H1 (cell line): ENCODE measurements around the gene TIMM8B. TPM values are rescaled to one million over a fixed set of nuclear protein-coding genes. Genes with fewer than 3 reads are reported as not detected.

Experiments used
- CTCF ChIA-PET: fragments of 300-600 bp; sonication (Branson Sonifier 250); formaldehyde crosslinking; loops from one replicate; lab custom pipeline; 2021; ENCODE audit not compliant: partially characterized antibody; lab: Charles Lee
- POLR2A ChIA-PET: fragments of 300-600 bp; sonication (Branson Sonifier 250); formaldehyde crosslinking; loops from one replicate; lab custom pipeline; 2021; ENCODE audit warnings: inconsistent platforms; ENCODE audit not compliant: partially characterized antibody; lab: Charles Lee
- DNase-seq, 2 experiments: peaks; one replicate each; pipeline versions ENCODE4 v3.0.0 to v3.0.0-alpha.2; 2010 to 2022; ENCODE audit warnings: low spot score in 2 of 2, low read depth in 1 of 2, mixed read lengths in 1 of 2
- FAIRE-seq: peaks from 2 replicates; lab custom pipeline; 2011; peaks lifted over from hg19 to GRCh38; lab: Jason Lieb, UNC
- H2AFZ ChIP-seq: 2 replicates; pipeline ENCODE4 v1.8.1; 2012; ENCODE audit warnings: low read length, inconsistent platforms
- H2AK5ac ChIP-seq: 2 replicates; pipeline ENCODE4 v1.6.1; 2013; ENCODE audit warnings: low read depth, low read length
- H2BK120ac ChIP-seq: replicated peaks from 2 replicates; pipeline ENCODE3; 2013; ENCODE audit warnings: low read depth, low read length, inconsistent platforms
- H2BK12ac ChIP-seq: 2 replicates; pipeline ENCODE4 v1.6.1; 2013; ENCODE audit warnings: low read depth, low read length
- H2BK15ac ChIP-seq: 2 replicates; pipeline ENCODE4 v1.6.1; 2013; ENCODE audit warnings: low read length
- H2BK20ac ChIP-seq: 2 replicates; pipeline ENCODE4 v1.6.1; 2013; ENCODE audit warnings: low read length
- H2BK5ac ChIP-seq: 2 replicates; pipeline ENCODE4 v1.6.1; 2013; ENCODE audit warnings: low read depth, low read length
- H3K14ac ChIP-seq: 2 replicates; pipeline ENCODE4 v1.6.1; 2013; ENCODE audit warnings: inconsistent platforms; ENCODE audit not compliant: insufficient read length
- H3K18ac ChIP-seq: 2 replicates; pipeline ENCODE4 v1.6.1; 2013; ENCODE audit warnings: low read length; ENCODE audit errors: extremely low read depth
- H3K23ac ChIP-seq: 2 replicates; pipeline ENCODE4 v1.6.1; 2013; ENCODE audit warnings: inconsistent platforms; ENCODE audit not compliant: insufficient read length
- H3K23me2 ChIP-seq: 2 replicates; pipeline ENCODE4 v1.6.1; 2013; ENCODE audit warnings: low read depth, low read length
- H3K27ac ChIP-seq: 2 replicates; pipeline ENCODE4 v1.6.1; 2011; ENCODE audit warnings: low read depth, low read length, inconsistent platforms
- H3K27me3 ChIP-seq, 4 experiments: replicated peaks in 1 of 4; 1 replicate in 1 of 4; 2 replicates in 3 of 4; pipeline versions ENCODE4 v1.6.1 to v1.8.1; 2011 to 2013; ENCODE audit warnings: low read length in 3 of 4, mild to moderate bottlenecking in 3 of 4, inconsistent platforms in 2 of 4, mixed read lengths in 2 of 4, moderate library complexity in 1 of 4; ENCODE audit not compliant: control insufficient read depth in 3 of 4, insufficient read depth in 3 of 4; ENCODE audit errors: extremely low read depth in 1 of 4
- H3K36me3 ChIP-seq, 4 experiments: 2 replicates each; pipeline versions ENCODE4 v1.6.1 to v1.8.1; 2011 to 2013; ENCODE audit warnings: mild to moderate bottlenecking in 4 of 4, low read length in 3 of 4, moderate library complexity in 2 of 4, control low read depth in 1 of 4, inconsistent platforms in 1 of 4; ENCODE audit not compliant: insufficient read depth in 4 of 4, control insufficient read depth in 2 of 4
- H3K4ac ChIP-seq: replicated peaks from 2 replicates; pipeline ENCODE3; 2013; ENCODE audit warnings: low read length, low read depth, mixed read lengths, inconsistent platforms; ENCODE audit not compliant: insufficient read length
- H3K4me1 ChIP-seq, 4 experiments: replicated peaks in 1 of 4; 1 replicate in 1 of 4; 2 replicates in 3 of 4; pipeline versions ENCODE4 v1.6.1 to v1.8.1; 2011 to 2013; ENCODE audit warnings: low read length in 3 of 4, inconsistent platforms in 2 of 4, mixed read lengths in 1 of 4; ENCODE audit not compliant: insufficient read depth in 4 of 4, control insufficient read depth in 3 of 4
- H3K4me2 ChIP-seq, 2 experiments: 2 replicates each; pipeline versions ENCODE4 v1.6.1 to v1.8.1; 2011 to 2013; ENCODE audit warnings: low read depth in 2 of 2, low read length in 2 of 2, control low read depth in 1 of 2, inconsistent platforms in 1 of 2, mild to moderate bottlenecking in 1 of 2; ENCODE audit not compliant: insufficient read depth in 1 of 2
- H3K4me3 ChIP-seq, 4 experiments: fragments of 200-600, 300-600 bp in 1 of 4; sonication (generic), shearing (Covaris generic), sonication (Bioruptor Twin) in 1 of 4; 2 replicates each; pipeline versions ENCODE4 v1.5.1 to v1.8.1; 2011 to 2016; ENCODE audit warnings: low read length in 4 of 4, low read depth in 3 of 4, control low read depth in 2 of 4, inconsistent platforms in 2 of 4, mild to moderate bottlenecking in 2 of 4, mixed read lengths in 1 of 4, moderate library complexity in 1 of 4; ENCODE audit not compliant: insufficient read depth in 2 of 4; ENCODE audit errors: extremely low read depth in 1 of 4
- H3K56ac ChIP-seq: replicated peaks from 2 replicates; pipeline ENCODE3; 2013; ENCODE audit warnings: low read depth, mild to moderate bottlenecking, mixed read lengths, low read length, inconsistent platforms; ENCODE audit not compliant: insufficient read length
- H3K79me1 ChIP-seq: 2 replicates; pipeline ENCODE4 v1.6.1; 2013; ENCODE audit warnings: low read depth, low read length, control low read depth
- H3K79me2 ChIP-seq, 2 experiments: 2 replicates each; pipeline versions ENCODE4 v1.6.1 to v1.8.1; 2012 to 2013; ENCODE audit warnings: low read length in 2 of 2, mild to moderate bottlenecking in 2 of 2, inconsistent platforms in 1 of 2; ENCODE audit not compliant: insufficient read depth in 2 of 2, control insufficient read depth in 1 of 2
- H3K9ac ChIP-seq, 4 experiments: replicated peaks in 1 of 4; 1 replicate in 1 of 4; 2 replicates in 3 of 4; pipeline versions ENCODE4 v1.6.1 to v1.8.1; 2011 to 2013; ENCODE audit warnings: low read depth in 3 of 4, low read length in 3 of 4, control low read depth in 2 of 4, mild to moderate bottlenecking in 2 of 4, moderate library complexity in 2 of 4, inconsistent platforms in 1 of 4; ENCODE audit errors: extremely low read depth in 1 of 4
- H3K9me3 ChIP-seq, 2 experiments: 2 replicates each; pipeline versions ENCODE4 v1.6.1 to v1.8.1; 2012 to 2013; ENCODE audit warnings: mild to moderate bottlenecking in 2 of 2, moderate library complexity in 2 of 2, control low read depth in 1 of 2, inconsistent platforms in 1 of 2, low read depth in 1 of 2, low read length in 1 of 2, mixed read lengths in 1 of 2; ENCODE audit not compliant: insufficient read depth in 2 of 2
- H4K20me1 ChIP-seq, 2 experiments: replicated peaks in 1 of 2; 2 replicates each; pipeline versions ENCODE3 to v1.8.1; 2011 to 2013; ENCODE audit warnings: inconsistent platforms in 2 of 2, low read length in 2 of 2, mild to moderate bottlenecking in 1 of 2; ENCODE audit not compliant: insufficient read depth in 2 of 2, control insufficient read depth in 1 of 2
- H4K5ac ChIP-seq: 2 replicates; pipeline ENCODE4 v1.6.1; 2013; ENCODE audit warnings: low read length, low read depth, mixed read lengths, inconsistent platforms; ENCODE audit not compliant: insufficient read length
- H4K8ac ChIP-seq: 2 replicates; pipeline ENCODE4 v1.8.0; 2013; ENCODE audit warnings: mild to moderate bottlenecking, moderate library complexity, low read length, inconsistent platforms; ENCODE audit not compliant: insufficient read depth; ENCODE audit errors: extremely low read depth
- H4K91ac ChIP-seq: replicated peaks from 2 replicates; pipeline ENCODE3; 2013; ENCODE audit warnings: low read length, mixed read lengths, inconsistent platforms; ENCODE audit not compliant: insufficient read length
- FOSL1 ChIP-seq: IDR thresholded peaks from 2 replicates; pipeline ENCODE4 v1.6.1; 2011; ENCODE audit warnings: mild to moderate bottlenecking, low read depth, low read length, moderate library complexity; ENCODE audit not compliant: insufficient read depth
- POLR2AphosphoS5 ChIP-seq: IDR thresholded peaks from 2 replicates; pipeline ENCODE4 v1.6.1; 2011; ENCODE audit warnings: low read depth, low read length
- WGBS, 2 experiments: shearing (Covaris generic) in 1 of 2; methylation state at CpG; one replicate each; pipeline versions ENCODE4 v1.1.6 to v1.1.7; 2013 to 2015; ENCODE audit warnings: low lambda C conversion rate in 2 of 2, mixed read lengths in 2 of 2, inconsistent platforms in 1 of 2, low coverage in 1 of 2, missing lambda C conversion rate in 1 of 2; ENCODE audit not compliant: insufficient replicate concordance in 2 of 2, insufficient coverage in 1 of 2, insufficient read length in 1 of 2; ENCODE audit errors: extremely low coverage in 1 of 2, missing lambda C conversion rate in 1 of 2; 5-methylcytosine and 5-hydroxymethylcytosine counted together
- polyA plus RNA-seq, 7 experiments: library from polyadenylated mRNA; depleted of rRNA in 3 of 7; stranded (reverse) in 5 of 7; unstranded in 2 of 7; fragments of >200 nt in 5 of 7; fragments of 200-250 nt in 2 of 7; gene quantifications; 1 replicate in 5 of 7; 2 replicates in 1 of 7; 4 replicates in 1 of 7; pipeline versions ENCODE4 v1.2.1 to v1.2.3, GENCODE V29; 2011 to 2013; ENCODE audit warnings: missing spikeins in 2 of 7, mixed read lengths in 2 of 7
- total RNA-seq: library from RNA; stranded (reverse); fragmentation: NEBNext Ultra II Directional; extraction: Animal tissue kit (Norgen Biotek cat#: 25700); gene quantifications from 2 replicates; pipeline ENCODE4 v1.2.1, GENCODE V29; 2021

The TIMM8B gene
- total and polyA plus RNA-seq, 2 of the 8 experiments (the other 6 are each of a cell fraction or from before 2014, with no cell fraction given), result 93.7 to 143 TPM

DNA sequence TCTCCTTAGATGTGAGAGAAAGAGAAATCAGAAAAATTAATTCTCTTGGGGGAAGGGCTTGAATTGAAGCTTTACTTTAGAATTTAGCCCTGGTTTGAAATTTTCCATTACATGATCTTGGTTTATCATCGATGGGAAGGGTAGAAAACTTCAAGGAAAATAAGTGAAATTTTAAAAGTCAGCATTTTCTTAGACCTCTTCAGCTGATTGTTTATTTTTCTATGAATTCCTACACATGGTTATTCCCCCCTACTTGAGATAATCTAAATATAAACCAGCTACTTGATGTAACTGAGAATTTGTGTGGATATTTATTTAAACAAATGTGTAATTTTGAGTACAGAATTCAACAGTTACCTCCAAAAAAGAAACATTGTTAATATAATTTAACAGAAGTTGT is 23.6 kb downstream of the TIMM8B start:
- Histone ChIP-seq H3K23me2 (no peaks in the 10 kb centered on the region), H4K8ac (no peak overlapping the region), H3K9ac (no peak overlapping the region), H3K14ac (no peak overlapping the region), H2BK20ac (no peak overlapping the region), H3K18ac (no peak overlapping the region), H3K23ac (no peak overlapping the region), H2AFZ (no peak overlapping the region), H2BK15ac (no peak overlapping the region), H3K4me2 (no peak overlapping the region), H3K4me3 (no peak overlapping the region), H3K56ac (no peak overlapping the region), H3K4me1 (no peaks in the 10 kb centered on the region), H3K9me3 (no peaks in the 10 kb centered on the region), H3K4ac (no peak overlapping the region), H3K27me3 (no peaks in the 10 kb centered on the region), H3K27ac (no peak overlapping the region), H3K79me2 (no peaks in the 10 kb centered on the region), H4K91ac (no peak overlapping the region), H4K5ac (no peak overlapping the region), H3K79me1 (no peaks in the 10 kb centered on the region), H2BK12ac (no peak overlapping the region), H2BK120ac (no peak overlapping the region), H2BK5ac (no peak overlapping the region), H3K36me3 (peaks cover 5 to 43% (median 24%) of the 10 kb centered on the region in 4 experiments), H4K20me1 (no peaks in the 10 kb centered on the region), H2AK5ac (no peak overlapping the region)
- no peak for DNase-seq
- TF ChIP-seq FOSL1 (no peak), POLR2AphosphoS5 (no peak)
- no peak for FAIRE-seq
- ChIA-PET POLR2A (interaction anchor here (0.6 kb wide), 1 partner anchor 20 kb away, joined by 3 read pairs; no protein-coding TSS in a partner anchor), CTCF (interaction anchor here (0.9 kb wide), 1 partner anchor 10 kb away, joined by 3 read pairs; no protein-coding TSS in a partner anchor)
- 85% methylated on average over 1 of the region's 1 CpG; no CpG with 5 or more reads in 1 of the 2 experiments for WGBS, 2 experiments
